HG03575 (cell line): ENCODE data around the gene NUDT2.

Experiments
- ATAC-seq: cut with Tn5 transposase; IDR thresholded peaks from one replicate; pipeline ENCODE4 v1.9.1; 2021; ENCODE audit not compliant: unreplicated experiment, insufficient number of reproducible peaks, low FRiP score; ENCODE audit errors: extremely low read depth

NUDT2 gene

GRCh38 chr9:34380034-34380510, 50.7 kb downstream of the NUDT2 start:
- ATAC-seq, result no peak

- no peak for ATAC-seq
Measured at GRCh38 chr9:34380511-34381315, 51.3 kb downstream of the NUDT2 start.

- ATAC-seq, result no peak
Measured at GRCh38 chr9:34381323-34381722, 52.0 kb downstream of the NUDT2 start.

GRCh38 chr9:34382054-34382453, 52.7 kb downstream of the NUDT2 start:
- no peak for ATAC-seq

GRCh38 chr9:34382879-34383278, 53.5 kb downstream of the NUDT2 start:
- ATAC-seq, result no peak

- no peak for ATAC-seq
Measured at GRCh38 chr9:34383904-34384303, 54.5 kb downstream of the NUDT2 start.

GRCh38 chr9:34384368-34385165, 55.2 kb downstream of the NUDT2 start:
- no peak for ATAC-seq

GRCh38 chr9:34385561-34386230, 56.3 kb downstream of the NUDT2 start:
- no peak for ATAC-seq

- no peak for ATAC-seq
Measured at GRCh38 chr9:34386656-34387055, 57.3 kb downstream of the NUDT2 start.

GRCh38 chr9:34387239-34387638, 57.9 kb downstream of the NUDT2 start:
- no peak for ATAC-seq

- no peak for ATAC-seq
Measured at GRCh38 chr9:34392511-34392910, 63.1 kb downstream of the NUDT2 start.
